ENCODE measurements around the gene USHBP1.

Gene USHBP1

GRCh38 chr19:17229890-17230289 lies 34.7 kb downstream of the USHBP1 start:
- H3K9ac ChIP-seq (ENCODE audit: low read depth, low read length): no peak overlapping the region
- H3K36me3 ChIP-seq (ENCODE audit: insufficient read depth, low read length): no peaks in the 10 kb centered on the region; the same call in 1 of the 2 replicates
- H3K9me3 ChIP-seq (ENCODE audit: control insufficient read depth, insufficient read depth, low read length): no peaks in the 10 kb centered on the region
- peaks cover 9% of the 10 kb centered on the region for H3K4me1 ChIP-seq (ENCODE audit: insufficient read depth, low read length)

GRCh38 chr19:17227798-17228367 lies 36.7 kb downstream of the USHBP1 start:
- Histone ChIP-seq H3K4me1 (ENCODE audit: insufficient read depth, low read length) (peaks cover 3% of the 10 kb centered on the region; the same call in 1 of the 2 replicates), H3K36me3 (ENCODE audit: insufficient read depth, low read length) (no peaks in the 10 kb centered on the region), H3K9ac (ENCODE audit: low read depth, low read length) (no peak overlapping the region; the same call in 1 of the 2 replicates), H3K9me3 (ENCODE audit: control insufficient read depth, insufficient read depth, low read length) (no peaks in the 10 kb centered on the region)

GRCh38 chr19:17226002-17226933 lies 38.3 kb downstream of the USHBP1 start, which contains the start of gene OCEL1:
TSS of gene OCEL1 (plus strand) at chr19:17226226. CDS start at chr19:17226248, 22 bp downstream.
- Histone ChIP-seq H3K36me3 (ENCODE audit: insufficient read depth, low read length) (no peaks in the 10 kb centered on the region), H3K4me1 (ENCODE audit: insufficient read depth, low read length) (peaks cover 3% of the 10 kb centered on the region; the same call in 1 of the 2 replicates), H3K9me3 (ENCODE audit: control insufficient read depth, insufficient read depth, low read length) (no peaks in the 10 kb centered on the region), H3K9ac (ENCODE audit: low read depth, low read length) (peak within 1 kb of the TSS; percentile 91)

GRCh38 chr19:17225053-17225452 lies 39.5 kb downstream of the USHBP1 start:
- no peaks in the 10 kb centered on the region for H3K36me3 ChIP-seq (ENCODE audit: insufficient read depth, low read length)
- no peaks in the 10 kb centered on the region for H3K9me3 ChIP-seq (ENCODE audit: control insufficient read depth, insufficient read depth, low read length)
- no peak overlapping the region for H3K9ac ChIP-seq (ENCODE audit: low read depth, low read length)
- peaks cover 7% of the 10 kb centered on the region; the same call in 1 of the 2 replicates for H3K4me1 ChIP-seq (ENCODE audit: insufficient read depth, low read length)

GRCh38 chr19:17220207-17220758 lies 44.3 kb downstream of the USHBP1 start:
- H3K36me3 ChIP-seq (ENCODE audit: insufficient read depth, low read length): 0 out of 2 replicates have a peak, but pooled peaks cover 6% of the 10 kb centered on the region
- no peaks in the 10 kb centered on the region for H3K9me3 ChIP-seq (ENCODE audit: control insufficient read depth, insufficient read depth, low read length)
- peaks cover 4% of the 10 kb centered on the region; the same call in 1 of the 2 replicates for H3K4me1 ChIP-seq (ENCODE audit: insufficient read depth, low read length)
- H3K9ac ChIP-seq (ENCODE audit: low read depth, low read length): no peak overlapping the region

- Histone ChIP-seq H3K9ac (ENCODE audit: low read depth, low read length) (no peak overlapping the region), H3K4me1 (ENCODE audit: insufficient read depth, low read length) (peaks cover 4% of the 10 kb centered on the region; the same call in 1 of the 2 replicates), H3K36me3 (ENCODE audit: insufficient read depth, low read length) (0 out of 2 replicates have a peak, but pooled peaks cover 6% of the 10 kb centered on the region), H3K9me3 (ENCODE audit: control insufficient read depth, insufficient read depth, low read length) (no peaks in the 10 kb centered on the region)
Observed at GRCh38 chr19:17219286-17219685, 45.3 kb downstream of the USHBP1 start.

- H3K4me1 ChIP-seq (ENCODE audit: insufficient read depth, low read length): peaks cover 4% of the 10 kb centered on the region; the same call in 1 of the 2 replicates
- peak overlapping the region; percentile 94 for H3K9ac ChIP-seq (ENCODE audit: low read depth, low read length)
- peaks cover 9% of the 10 kb centered on the region; the same call in 1 of the 2 replicates for H3K36me3 ChIP-seq (ENCODE audit: insufficient read depth, low read length)
- H3K9me3 ChIP-seq (ENCODE audit: control insufficient read depth, insufficient read depth, low read length): no peaks in the 10 kb centered on the region
Observed at GRCh38 chr19:17216058-17216670, 48.4 kb downstream of the USHBP1 start.

GRCh38 chr19:17215127-17215971 lies 49.2 kb downstream of the USHBP1 start, which contains the start of gene USE1:
TSS of gene USE1 (plus strand) at chr19:17215357. CDS start at chr19:17215406, 49 bp downstream.
- no peaks in the 10 kb centered on the region for H3K9me3 ChIP-seq (ENCODE audit: control insufficient read depth, insufficient read depth, low read length)
- H3K9ac ChIP-seq (ENCODE audit: low read depth, low read length): peak within 1 kb of the TSS; percentile 94
- H3K4me1 ChIP-seq (ENCODE audit: insufficient read depth, low read length): peaks cover 2% of the 10 kb centered on the region; the same call in 1 of the 2 replicates
- peaks cover 9% of the 10 kb centered on the region; the same call in 1 of the 2 replicates for H3K36me3 ChIP-seq (ENCODE audit: insufficient read depth, low read length)

GRCh38 chr19:17214508-17215126 lies 49.9 kb downstream of the USHBP1 start:
- no peaks in the 10 kb centered on the region; the same call in 1 of the 2 replicates for H3K4me1 ChIP-seq (ENCODE audit: insufficient read depth, low read length)
- peaks cover 9% of the 10 kb centered on the region; the same call in 1 of the 2 replicates for H3K36me3 ChIP-seq (ENCODE audit: insufficient read depth, low read length)

GRCh38 chr19:17213334-17213733 lies 51.2 kb downstream of the USHBP1 start:
- Histone ChIP-seq H3K9ac (ENCODE audit: low read depth, low read length) (no peak overlapping the region), H3K9me3 (ENCODE audit: control insufficient read depth, insufficient read depth, low read length) (no peaks in the 10 kb centered on the region), H3K36me3 (ENCODE audit: insufficient read depth, low read length) (peaks cover 3% of the 10 kb centered on the region), H3K4me1 (ENCODE audit: insufficient read depth, low read length) (peaks cover 9% of the 10 kb centered on the region; the same call in 1 of the 2 replicates)

More at GRCh38 chr19:17214508-17215126, 49.9 kb downstream of the USHBP1 start:
- Histone ChIP-seq H3K9ac (ENCODE audit: low read depth, low read length) (peak overlapping the region; percentile 94), H3K9me3 (ENCODE audit: control insufficient read depth, insufficient read depth, low read length) (no peaks in the 10 kb centered on the region)

GRCh38 chr19:17211547-17212446 lies 52.7 kb downstream of the USHBP1 start:
- Histone ChIP-seq H3K4me1 (ENCODE audit: insufficient read depth, low read length) (peaks cover 9% of the 10 kb centered on the region; the same call in 1 of the 2 replicates), H3K9ac (ENCODE audit: low read depth, low read length) (no peak overlapping the region), H3K36me3 (ENCODE audit: insufficient read depth, low read length) (peaks cover 3% of the 10 kb centered on the region), H3K9me3 (ENCODE audit: control insufficient read depth, insufficient read depth, low read length) (no peaks in the 10 kb centered on the region)

- Histone ChIP-seq H3K9ac (ENCODE audit: low read depth, low read length) (no peak overlapping the region), H3K36me3 (ENCODE audit: insufficient read depth, low read length) (peaks cover 3% of the 10 kb centered on the region), H3K9me3 (ENCODE audit: control insufficient read depth, insufficient read depth, low read length) (no peaks in the 10 kb centered on the region), H3K4me1 (ENCODE audit: insufficient read depth, low read length) (peaks cover 9% of the 10 kb centered on the region; the same call in 1 of the 2 replicates)
Observed at GRCh38 chr19:17210296-17210695, 54.2 kb downstream of the USHBP1 start.
